HS-27A (cell line): ENCODE data around the gene FALEC.
"Not testable (repeated sequence)": the region's sequence is repeated elsewhere in the genome, so short reads cannot be mapped to it uniquely, and the experiment has no call there.

Experiments
- DNase-seq: peaks from one replicate; pipeline ENCODE4 v3.0.0-alpha.2; 2012; ENCODE audit warnings: low read depth, missing footprints

Gene FALEC

DNA sequence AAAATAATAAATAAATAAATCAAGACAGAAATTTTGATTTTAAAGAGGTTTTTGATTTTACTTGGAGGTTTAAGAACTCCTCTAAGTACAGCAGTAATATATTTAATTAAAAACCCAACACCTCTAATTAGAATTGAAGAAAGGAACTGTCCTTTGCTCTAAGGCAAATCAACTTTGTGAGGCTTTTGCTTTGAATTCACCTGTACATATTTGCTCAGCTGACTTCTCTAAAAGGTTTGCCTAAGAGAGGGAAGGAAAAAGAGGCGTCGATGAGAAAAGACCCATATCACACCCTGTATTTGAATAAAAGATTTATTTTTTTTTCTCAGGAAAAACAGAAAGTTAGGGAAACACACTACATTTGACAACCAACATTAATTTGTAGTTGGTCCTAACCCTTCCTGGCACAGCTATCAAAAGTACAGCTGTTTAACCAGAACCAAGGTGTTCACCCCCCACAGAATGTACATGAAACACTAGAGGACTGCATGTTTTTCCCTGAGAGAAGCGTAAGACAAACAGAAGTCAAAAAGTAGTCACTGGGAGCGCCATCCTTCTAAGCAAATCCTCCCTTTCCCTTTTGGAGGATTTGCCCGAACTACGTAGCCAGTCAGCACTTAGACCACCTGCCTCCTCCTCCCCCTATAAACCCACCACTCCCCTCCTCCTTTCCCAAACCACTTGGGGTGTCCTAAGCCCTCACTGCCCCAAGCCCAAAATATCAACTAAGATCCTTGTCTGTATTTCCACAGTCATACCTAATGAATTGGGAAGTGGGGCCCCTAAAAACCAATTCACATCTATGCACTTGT, 58.9 kb downstream of the FALEC start:
- no peak for DNase-seq

DNA sequence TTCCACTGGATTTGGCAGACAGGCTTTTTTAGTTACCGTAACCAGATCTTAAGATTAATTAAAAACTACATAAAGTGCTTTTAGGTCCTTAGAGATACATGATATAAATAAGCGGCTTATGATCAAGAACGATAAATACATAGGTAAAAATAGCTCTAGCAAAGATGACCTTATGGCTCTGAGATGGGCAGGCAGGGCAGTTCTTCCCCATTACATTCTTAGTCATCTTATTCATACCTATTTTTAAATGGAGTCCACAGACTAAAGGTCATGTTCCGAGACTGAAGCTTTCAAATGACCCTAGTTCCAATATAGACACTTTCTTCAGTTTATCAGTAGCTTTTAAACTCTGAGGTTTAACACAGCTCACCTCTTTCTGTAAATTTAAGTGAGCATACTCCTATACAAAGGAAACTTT, 59.5 kb downstream of the FALEC start:
- DNase-seq, result no peak

DNA sequence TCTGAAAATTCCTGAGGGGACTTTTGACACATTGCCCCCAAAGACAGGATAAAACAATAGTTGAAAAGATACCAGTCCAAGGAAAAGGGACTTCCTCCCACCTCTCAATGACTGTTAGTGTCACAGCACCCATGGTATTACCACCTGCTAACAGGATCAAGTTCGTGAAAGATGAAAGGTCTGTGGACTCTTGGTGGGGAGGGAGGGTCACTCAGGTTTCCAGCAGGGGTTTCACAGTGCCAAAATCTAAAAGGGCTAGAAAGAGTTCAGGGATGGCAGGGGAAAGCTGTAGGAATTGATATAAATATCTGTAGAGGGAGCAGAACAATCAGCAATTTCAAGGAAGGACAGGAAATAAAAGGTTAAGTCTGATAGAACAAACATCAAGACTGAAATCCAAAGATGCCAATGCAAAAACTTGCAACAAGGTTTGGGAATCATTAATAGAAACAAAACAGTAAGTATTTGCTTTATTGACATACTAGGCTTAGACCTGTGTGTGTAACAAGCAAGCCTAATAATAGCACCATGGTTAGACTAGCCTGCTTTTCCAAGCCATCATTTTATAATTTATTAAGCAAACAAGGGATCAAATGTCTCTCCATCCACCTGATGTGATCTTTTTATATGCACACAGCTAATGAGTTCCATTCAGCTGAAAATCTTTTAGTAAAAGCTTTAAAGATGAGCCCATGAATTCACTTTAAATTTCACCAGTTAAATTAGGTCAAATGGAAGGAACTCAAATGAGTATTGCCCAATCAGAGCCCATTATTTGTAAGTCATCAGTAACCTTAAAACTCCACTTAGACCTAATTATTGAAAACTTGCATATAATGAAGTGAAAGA, 60.2 kb downstream of the FALEC start:
- DNase-seq, result no peak

DNA sequence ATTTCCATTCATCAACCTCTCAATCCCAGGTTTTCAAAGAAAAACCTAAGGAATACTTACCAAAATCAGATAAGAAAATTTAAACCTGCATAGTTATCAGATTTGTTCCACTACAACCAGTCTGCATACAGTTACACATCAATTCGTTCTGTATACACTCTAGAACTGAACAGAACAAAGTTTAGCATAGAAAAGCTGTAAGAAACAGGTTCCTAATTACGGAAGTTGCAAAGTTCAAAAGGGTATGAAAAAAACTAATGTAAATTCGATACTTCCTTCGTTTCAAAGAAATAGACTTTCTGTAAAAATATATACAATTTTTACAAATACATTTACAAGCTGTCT, 60.8 kb downstream of the FALEC start:
- DNase-seq, result no peak

DNA sequence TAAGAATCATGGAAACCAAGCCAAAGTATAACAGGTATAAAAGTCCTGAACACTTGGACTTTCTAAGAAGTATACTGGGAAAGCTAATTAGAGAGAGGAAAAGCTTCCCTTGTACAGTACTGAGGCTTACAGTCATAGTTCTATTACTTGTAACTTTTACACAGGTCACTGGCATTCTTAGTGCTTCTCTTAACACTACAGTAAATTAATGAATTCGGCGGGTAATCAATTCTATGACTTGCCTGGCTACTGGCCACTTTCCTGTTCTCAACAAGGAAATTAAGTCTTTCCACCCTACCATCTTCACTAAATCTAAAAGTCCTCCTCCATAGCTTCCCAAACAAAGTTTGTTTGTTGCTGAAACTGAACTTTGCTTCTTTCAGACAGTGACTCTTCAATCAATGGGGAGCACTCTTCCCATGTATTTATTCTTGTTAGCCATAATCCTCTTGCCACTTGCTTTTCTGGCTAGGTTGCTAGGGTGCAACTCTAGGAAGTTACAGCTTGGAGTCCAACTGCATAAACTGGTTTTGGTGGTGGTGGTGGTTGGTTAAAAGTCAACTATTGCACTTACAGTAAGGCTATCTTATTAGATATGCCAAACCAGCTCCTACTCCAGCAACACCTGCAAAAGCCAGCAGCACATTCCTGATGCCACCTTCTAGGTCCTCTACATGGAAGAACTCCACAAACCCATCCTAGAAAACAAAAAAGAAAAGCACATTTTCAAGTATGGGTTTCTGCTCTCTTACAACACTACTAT, 61.4 kb downstream of the FALEC start:
- no peak for DNase-seq

DNA sequence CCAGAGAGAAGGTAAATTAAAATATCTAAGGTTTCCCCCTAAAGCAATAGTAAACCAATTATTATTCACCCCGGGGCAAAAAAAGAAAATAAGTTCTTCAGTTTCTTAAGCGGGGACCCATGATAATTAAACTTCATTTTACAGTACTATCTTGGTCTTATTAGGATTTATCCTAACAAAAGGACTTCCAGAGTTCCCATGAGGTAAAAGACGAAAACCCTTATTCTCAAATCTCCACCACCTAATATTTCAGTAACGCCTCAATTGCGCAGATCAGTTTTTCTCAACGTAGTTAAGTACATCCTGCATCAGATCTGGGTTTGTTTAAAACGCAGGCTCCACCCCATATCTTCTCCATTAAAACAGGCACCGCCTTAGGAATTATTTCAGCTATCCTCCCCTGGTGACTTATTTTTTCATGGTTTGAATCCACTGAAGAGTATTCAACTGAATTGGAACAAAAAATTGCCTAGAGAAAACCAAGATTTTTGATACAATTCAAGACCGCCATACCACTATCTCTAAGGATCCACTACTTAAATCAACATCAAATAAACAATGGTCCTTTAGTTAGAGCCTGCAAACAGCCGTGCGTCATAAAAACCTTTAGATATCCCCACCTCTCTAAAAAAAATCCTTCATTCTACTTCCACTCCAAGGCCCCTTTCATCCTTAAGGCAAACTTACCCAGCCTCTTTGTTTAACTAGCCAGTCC, 62.2 kb downstream of the FALEC start:
- no peak for DNase-seq

DNA sequence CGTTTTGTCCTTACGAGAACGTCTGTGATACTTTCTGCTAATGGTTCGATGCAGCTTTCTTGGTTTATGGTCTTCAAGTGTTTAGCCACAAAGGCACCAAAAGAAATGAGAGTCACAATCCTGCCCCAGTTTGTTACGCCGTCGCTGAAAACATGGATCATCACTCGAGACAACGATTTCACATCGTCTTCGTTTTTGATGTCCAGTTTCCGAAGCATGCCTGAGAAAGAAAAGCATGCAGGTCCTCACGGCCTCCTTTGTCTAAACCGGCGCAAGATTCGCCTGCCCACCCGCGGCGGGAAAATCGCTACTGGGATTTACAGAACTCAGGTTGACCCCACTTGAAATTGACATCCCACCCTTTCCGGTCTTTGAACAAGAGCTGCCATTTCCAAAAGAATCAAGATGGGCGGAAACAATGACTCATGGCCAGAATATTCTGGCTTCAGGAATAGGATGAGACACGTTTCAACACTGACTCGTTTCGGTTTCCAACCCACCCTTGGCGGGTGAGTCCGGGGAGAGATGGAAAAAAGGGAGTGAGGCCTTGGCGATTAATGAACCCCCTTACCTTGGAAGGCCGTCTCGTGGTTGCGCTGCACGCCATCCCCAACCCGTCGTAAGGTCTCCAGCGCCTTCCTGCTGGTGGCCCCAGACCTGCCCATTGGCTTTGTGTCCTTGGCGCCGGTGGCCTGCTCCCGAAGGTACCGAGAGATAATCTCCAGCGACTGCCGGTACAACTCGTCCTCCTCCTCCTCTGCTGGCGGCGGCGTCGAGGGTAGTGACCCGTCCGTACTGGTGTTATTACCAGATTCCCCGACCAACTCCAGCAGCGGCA, 62.9 kb downstream of the FALEC start:
- peak; percentile 87 for DNase-seq

DNA sequence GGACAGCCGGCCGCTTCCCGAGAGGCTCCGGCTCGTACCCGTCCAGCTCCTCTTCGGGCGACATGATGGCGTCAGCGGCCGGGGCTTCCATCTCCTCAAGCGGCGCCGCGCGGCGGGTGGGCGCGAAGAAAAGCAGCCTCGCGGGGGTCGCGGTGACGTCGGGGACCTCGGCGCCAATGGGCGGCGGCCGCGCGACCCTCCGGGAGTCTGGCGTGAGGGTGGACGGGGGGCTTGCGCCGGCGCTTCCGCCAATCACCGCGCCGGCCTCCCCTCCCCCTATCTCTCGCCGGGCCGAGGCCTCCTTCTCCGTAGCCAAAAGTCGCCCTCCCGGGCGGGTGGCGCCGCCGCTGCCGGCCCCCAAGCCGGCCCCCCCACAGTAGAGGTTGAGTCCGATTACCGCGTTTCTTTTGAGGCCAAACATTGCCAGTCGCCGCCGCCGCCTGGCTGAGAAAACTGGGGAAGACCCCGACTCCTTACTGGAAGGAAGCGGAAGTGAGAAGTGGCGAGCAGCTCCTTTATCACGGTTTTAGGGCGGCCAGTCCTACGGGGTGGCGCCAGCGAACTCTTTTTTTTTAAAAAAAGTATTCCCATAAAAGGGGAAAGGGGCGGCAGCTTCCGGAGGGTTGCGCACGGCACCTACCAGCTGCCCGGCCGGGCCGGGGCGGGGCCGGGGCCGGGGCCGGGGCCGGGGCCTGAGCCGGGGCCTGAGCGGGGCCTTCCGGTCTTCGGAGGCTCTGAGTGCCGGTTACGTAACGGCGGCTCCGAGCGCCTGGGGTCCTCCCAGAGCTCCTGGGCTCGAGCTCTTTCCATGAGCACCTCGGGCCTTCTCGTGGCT, 63.8 kb downstream of the FALEC start, which contains the start of gene MCL1:
MCL1 (minus strand) TSS at position 501 of the 835 bp plus-strand sequence; CDS start at position 421, 80 bp downstream.
- no peak for DNase-seq

DNA sequence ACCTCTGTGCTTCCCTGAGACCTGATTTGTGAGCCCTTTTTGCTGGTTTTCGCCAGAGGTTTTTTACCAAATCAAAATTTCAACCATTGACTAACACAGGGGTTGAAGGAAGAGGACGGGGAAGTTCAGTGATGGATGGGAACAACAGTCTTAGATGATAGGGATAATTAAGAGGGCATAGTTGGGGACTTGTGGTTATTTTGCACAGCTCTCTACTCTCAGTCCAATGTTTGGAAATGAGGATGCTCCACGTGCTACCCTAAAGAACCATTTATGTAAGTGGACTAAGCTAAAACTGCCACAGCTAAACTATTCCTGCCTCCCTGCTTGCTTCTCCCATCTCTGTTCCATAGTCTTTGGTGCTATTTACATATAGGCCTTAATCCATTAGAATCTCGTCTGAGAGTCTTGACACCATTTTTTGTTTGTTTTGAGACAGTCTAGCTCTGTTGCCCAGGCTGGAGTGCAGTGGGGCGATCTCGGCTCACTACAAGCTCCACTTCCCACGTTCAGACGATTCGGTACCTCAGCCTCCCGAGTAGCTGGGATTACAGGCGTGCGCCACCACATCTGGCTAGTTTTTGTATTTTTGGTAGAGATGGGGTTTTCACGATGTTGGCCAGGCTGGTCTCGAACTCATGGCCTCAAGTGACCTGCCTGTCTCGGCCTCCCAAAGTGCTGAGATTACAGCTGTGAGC, 64.5 kb downstream of the FALEC start:
- DNase-seq, result no peak

DNA sequence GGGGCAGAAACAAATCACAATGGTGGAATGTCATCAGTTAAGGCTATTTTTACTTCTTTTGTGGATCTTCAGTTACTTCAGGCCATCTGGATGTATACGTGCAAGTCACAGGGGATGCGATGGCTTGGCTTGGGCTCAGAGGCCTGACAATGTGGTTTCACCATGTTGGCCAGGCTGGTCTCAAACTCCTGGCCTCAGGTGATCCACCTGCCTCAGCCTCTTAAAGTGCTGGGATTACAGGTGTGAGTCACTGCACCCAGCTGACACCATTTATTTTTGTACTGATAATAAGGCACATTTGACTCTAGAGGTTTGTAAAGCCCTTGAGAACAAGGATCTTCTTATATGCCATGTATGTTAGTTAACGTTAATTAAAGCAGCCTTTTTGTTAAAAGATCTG, 65.4 kb downstream of the FALEC start:
- DNase-seq, result not testable (repeated sequence)

DNA sequence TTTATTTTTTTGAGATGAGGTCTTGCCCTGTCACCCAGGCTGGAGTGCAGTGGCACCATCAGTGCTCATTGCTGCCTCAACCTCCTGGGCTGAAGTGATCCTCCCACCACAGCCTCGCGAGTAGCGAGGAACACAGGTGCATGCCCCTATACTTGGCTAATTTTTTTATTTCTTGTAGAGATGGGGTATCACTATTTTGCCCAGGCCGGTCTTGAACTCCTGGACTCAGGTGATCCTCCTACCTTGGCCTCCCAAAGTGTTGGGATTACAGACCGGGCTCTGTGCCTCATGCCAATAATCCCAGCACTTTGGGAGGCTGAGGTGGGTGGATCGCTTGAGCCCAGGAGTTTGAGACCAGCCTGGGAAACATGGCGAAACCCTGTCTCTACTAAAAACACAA, 65.9 kb downstream of the FALEC start:
- not testable (repeated sequence) for DNase-seq

DNA sequence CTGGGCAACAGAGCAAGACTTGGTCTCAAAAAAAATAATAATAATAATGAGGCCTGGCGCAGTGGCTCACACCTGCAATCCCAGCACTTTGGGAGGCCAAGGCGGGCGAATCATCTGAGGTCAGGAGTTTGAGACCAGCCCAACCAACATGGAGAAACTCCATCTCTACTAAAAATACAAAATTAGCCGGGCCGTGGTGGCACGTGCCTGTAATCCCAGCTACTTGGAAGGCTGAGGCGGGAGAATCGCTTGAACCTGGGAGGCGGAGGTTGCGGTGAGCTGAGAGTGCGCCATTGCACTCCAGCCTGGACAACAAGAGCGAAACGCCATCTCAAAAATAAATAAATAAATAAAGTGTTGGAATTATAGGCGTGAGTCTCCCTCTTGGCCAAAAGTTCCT, 66.4 kb downstream of the FALEC start:
- DNase-seq, result not testable (repeated sequence)

DNA sequence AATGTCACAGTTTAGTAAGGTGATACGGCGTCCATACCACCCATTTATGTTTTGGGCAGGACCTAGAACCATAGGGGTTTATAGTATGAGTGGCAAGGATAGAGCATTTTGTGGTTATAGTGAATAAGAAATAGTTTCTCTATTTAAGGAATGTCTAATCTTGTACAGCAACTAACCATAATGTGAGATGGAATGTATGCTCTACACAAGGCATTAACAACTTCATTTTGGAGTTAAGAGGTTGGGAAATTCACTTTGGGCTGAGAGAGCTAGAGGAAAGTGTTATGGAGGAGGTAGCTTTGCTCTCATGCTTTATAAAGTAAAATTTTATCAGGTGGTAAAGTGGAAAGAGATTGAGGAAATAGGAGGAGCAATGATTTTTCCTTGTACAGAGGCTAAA, 66.8 kb downstream of the FALEC start:
- no peak for DNase-seq
